Right lobe of liver (tissue), 4 donors: ENCODE results near the gene PRKCZ.

Experiments used
- POLR2A ChIP-seq: fragments of 450-650 bp; IDR thresholded peaks from one replicate; pipeline ENCODE4 v1.6.1; 2017; ENCODE audit warnings: antibody characterized with exemption, mild to moderate bottlenecking
- TF ChIP-seq, protein P1 (sequence below), 4 donors: fragments of 200-600 bp in 3 of 4; fragments of 450-650 bp in 1 of 4; IDR thresholded peaks; one replicate each; pipeline versions ENCODE4 v1.5.1 to v1.8.0; 2016 to 2022; ENCODE audit warnings: antibody characterized with exemption in 4 of 4, mild to moderate bottlenecking in 2 of 4
- donor health status: DM: no; HTN: no; CAD: no.
- donor health status: DM: no; HTN: no; CAD: no.
- donor health status: DM: no; HTN: yes; CAD: no.

DNA sequence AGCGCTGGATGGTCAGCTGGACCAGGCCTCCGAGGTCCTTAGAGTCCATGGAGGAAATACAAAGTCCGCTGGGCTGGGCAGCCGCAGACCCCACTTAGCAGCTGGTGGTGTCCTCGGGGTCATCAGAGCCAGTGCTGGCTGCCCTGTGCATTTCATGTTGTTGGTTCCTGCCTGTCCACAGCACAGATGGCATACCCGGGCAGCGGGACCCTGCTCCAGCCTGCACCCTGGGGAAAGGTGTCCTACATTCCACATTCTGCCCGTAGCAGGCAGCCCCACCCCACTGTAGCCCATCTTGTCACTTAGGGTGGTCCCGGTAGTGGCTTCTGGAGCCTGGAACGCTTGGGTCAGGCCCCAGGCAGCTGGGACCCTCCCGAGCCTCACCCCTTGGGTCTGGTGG lies 19.8 kb downstream of the PRKCZ start:
- TF ChIP-seq, protein P1, sequence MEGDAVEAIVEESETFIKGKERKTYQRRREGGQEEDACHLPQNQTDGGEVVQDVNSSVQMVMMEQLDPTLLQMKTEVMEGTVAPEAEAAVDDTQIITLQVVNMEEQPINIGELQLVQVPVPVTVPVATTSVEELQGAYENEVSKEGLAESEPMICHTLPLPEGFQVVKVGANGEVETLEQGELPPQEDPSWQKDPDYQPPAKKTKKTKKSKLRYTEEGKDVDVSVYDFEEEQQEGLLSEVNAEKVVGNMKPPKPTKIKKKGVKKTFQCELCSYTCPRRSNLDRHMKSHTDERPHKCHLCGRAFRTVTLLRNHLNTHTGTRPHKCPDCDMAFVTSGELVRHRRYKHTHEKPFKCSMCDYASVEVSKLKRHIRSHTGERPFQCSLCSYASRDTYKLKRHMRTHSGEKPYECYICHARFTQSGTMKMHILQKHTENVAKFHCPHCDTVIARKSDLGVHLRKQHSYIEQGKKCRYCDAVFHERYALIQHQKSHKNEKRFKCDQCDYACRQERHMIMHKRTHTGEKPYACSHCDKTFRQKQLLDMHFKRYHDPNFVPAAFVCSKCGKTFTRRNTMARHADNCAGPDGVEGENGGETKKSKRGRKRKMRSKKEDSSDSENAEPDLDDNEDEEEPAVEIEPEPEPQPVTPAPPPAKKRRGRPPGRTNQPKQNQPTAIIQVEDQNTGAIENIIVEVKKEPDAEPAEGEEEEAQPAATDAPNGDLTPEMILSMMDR (IDR thresholded peaks at IDR 0.05) = no peak
- no peak for TF ChIP-seq POLR2A
